Motor neuron (in vitro differentiated cells): Measurements from ENCODE around the gene SNX32. TPM values are rescaled to one million over a fixed set of nuclear protein-coding genes. Genes with fewer than 3 reads are reported as not detected.

ENCODE experiments used
- total RNA-seq, 8 experiments: library from RNA; unstranded; fragments of 300-600 nt; gene quantifications; 2 replicates each; pipeline versions ENCODE4 v1.2.3 to v1.2.4, GENCODE V29; 2022

The SNX32 gene
- total RNA-seq, 8 experiments from 2014 or later, result 1.5 to 6.7 (median 4.2) TPM

Other genes with a start within 250 kb of the SNX32 start
- gene KCNK7, start 238.2 kb upstream of the SNX32 start, total RNA-seq, result 1 to 10 TPM in 2 of 8 experiments, under 1 TPM in 5, not detected in 1; 0.18 to 1.9 (median 0.38) TPM
- gene MAP3K11, start 219.7 kb upstream of the SNX32 start, total RNA-seq, result 10 to 100 TPM in 7 of 8 experiments, 1 to 10 TPM in 1; 7.3 to 33.0 (median 15.9) TPM
- 10 to 100 TPM; 12.0 to 52.7 (median 19.5) TPM for gene PCNX3, start 218.2 kb upstream of the SNX32 start, total RNA-seq
- gene SIPA1, start 195.9 kb upstream of the SNX32 start, total RNA-seq, result 10 to 100 TPM in 3 of 8 experiments, 1 to 10 TPM in 5; 4.8 to 16.1 (median 8.0) TPM
- 10 to 100 TPM; 16.7 to 56.1 (median 32.2) TPM for gene RELA, start 171.0 kb upstream of the SNX32 start, total RNA-seq
- 10 to 100 TPM; 33.4 to 66.8 (median 48.6) TPM for gene KAT5, start 121.7 kb upstream of the SNX32 start, total RNA-seq
- 10 to 100 TPM; 12.7 to 80.0 (median 25.4) TPM for gene RNASEH2C, start 113.2 kb upstream of the SNX32 start, total RNA-seq
- gene AP5B1, start 53.0 kb upstream of the SNX32 start, total RNA-seq, result 10 to 100 TPM in 1 of 8 experiments, 1 to 10 TPM in 7; 2.7 to 12.9 (median 4.8) TPM
- under 1 TPM in 5 of 8 experiments, not detected in 3; 0.05 to 0.85 (median 0.21) TPM for gene OVOL1, start 46.9 kb upstream of the SNX32 start, total RNA-seq
- 1,000 to 10,000 TPM in 1 of 8 experiments, 100 to 1,000 TPM in 7; 482 to 1,056 (median 733) TPM for gene CFL1, start 24.2 kb downstream of the SNX32 start, total RNA-seq
- 10 to 100 TPM; 27.4 to 47.3 (median 42.1) TPM for gene MUS81, start 26.5 kb downstream of the SNX32 start, total RNA-seq
- gene EFEMP2, start 38.8 kb downstream of the SNX32 start, total RNA-seq, result 100 to 1,000 TPM in 1 of 8 experiments, 10 to 100 TPM in 3, 1 to 10 TPM in 4; 6.9 to 100 (median 10.4) TPM
- gene CTSW, start 45.9 kb downstream of the SNX32 start, total RNA-seq, result 1 to 10 TPM in 1 of 8 experiments, under 1 TPM in 5, not detected in 2; 0.21 to 1.7 (median 0.56) TPM
- 10 to 100 TPM; 63.4 to 99.1 (median 84.6) TPM for gene FIBP, start 54.5 kb downstream of the SNX32 start, total RNA-seq
- gene CCDC85B, start 56.7 kb downstream of the SNX32 start, total RNA-seq, result 10 to 100 TPM in 2 of 8 experiments, 1 to 10 TPM in 6; 3.0 to 16.0 (median 6.3) TPM
- gene FOSL1, start 66.4 kb downstream of the SNX32 start, total RNA-seq, result 1 to 10 TPM in 4 of 8 experiments, under 1 TPM in 4; 0.33 to 8.8 (median 1.0) TPM
- gene C11orf68, start 85.1 kb downstream of the SNX32 start, total RNA-seq, result 10 to 100 TPM; 10.5 to 24.5 (median 21.5) TPM
- gene DRAP1, start 85.5 kb downstream of the SNX32 start, total RNA-seq, result 100 to 1,000 TPM in 6 of 8 experiments, 10 to 100 TPM in 2; 81.0 to 228 (median 135) TPM
- 1 to 10 TPM in 1 of 8 experiments, under 1 TPM in 5, not detected in 2; 0.16 to 1.1 (median 0.57) TPM for gene TSGA10IP, start 111.5 kb downstream of the SNX32 start, total RNA-seq
- gene SART1, start 127.8 kb downstream of the SNX32 start, total RNA-seq, result 10 to 100 TPM; 26.6 to 65.4 (median 45.5) TPM
- gene EIF1AD, start 168.2 kb downstream of the SNX32 start, total RNA-seq, result 10 to 100 TPM; 28.6 to 36.9 (median 32.0) TPM
- gene BANF1, start 168.5 kb downstream of the SNX32 start, total RNA-seq, result 100 to 1,000 TPM in 2 of 8 experiments, 10 to 100 TPM in 6; 47.3 to 130 (median 74.7) TPM
- under 1 TPM in 2 of 8 experiments, not detected in 6; 0.46 to 0.81 TPM for gene CST6, start 178.0 kb downstream of the SNX32 start, total RNA-seq
- gene CATSPER1, start 192.5 kb downstream of the SNX32 start, total RNA-seq, result 1 to 10 TPM in 1 of 8 experiments, under 1 TPM in 4, not detected in 3; 0.21 to 3.1 (median 0.35) TPM
- gene GAL3ST3, start 215.2 kb downstream of the SNX32 start, total RNA-seq, result 1 to 10 TPM in 5 of 8 experiments, under 1 TPM in 2, not detected in 1; 0.15 to 8.4 (median 4.7) TPM
- 100 to 1,000 TPM; 127 to 205 (median 176) TPM for gene SF3B2, start 218.4 kb downstream of the SNX32 start, total RNA-seq
- 10 to 100 TPM; 10.6 to 38.2 (median 21.7) TPM for gene PACS1, start 236.3 kb downstream of the SNX32 start, total RNA-seq